Measurements from ENCODE around the gene NCAPD3.

- TF ChIP-seq PATZ1 (CRISPR knock-in tag; IDR thresholded peaks at IDR 0.05; ENCODE audit: borderline replicate concordance) (no peak), CREB5 (CRISPR knock-in tag; IDR thresholded peaks at IDR 0.05; ENCODE audit: low read depth) (no peak), ARNTL (CRISPR knock-in tag; IDR thresholded peaks at IDR 0.05; ENCODE audit: borderline replicate concordance, low read depth) (no peak), ZFP3 (CRISPR knock-in tag; IDR thresholded peaks at IDR 0.05) (no peak), OSR1 (CRISPR knock-in tag; IDR thresholded peaks at IDR 0.05) (no peak), RARB (CRISPR knock-in tag; IDR thresholded peaks at IDR 0.05) (no peak), TOX (CRISPR knock-in tag; IDR thresholded peaks at IDR 0.05; ENCODE audit: borderline replicate concordance) (no peak), SNAI2 (CRISPR knock-in tag; IDR thresholded peaks at IDR 0.05) (no peak), TSHZ2 (CRISPR knock-in tag; IDR thresholded peaks at IDR 0.05) (no peak), ZNF565 (CRISPR knock-in tag; conservative IDR thresholded peaks at IDR 0.05; ENCODE audit: low read depth) (no peak), ZFP30 (CRISPR knock-in tag; IDR thresholded peaks at IDR 0.05) (no peak), PPARA (CRISPR knock-in tag; IDR thresholded peaks at IDR 0.05; ENCODE audit: borderline replicate concordance) (no peak), BACH2 (CRISPR knock-in tag; IDR thresholded peaks at IDR 0.05; ENCODE audit: borderline replicate concordance) (no peak), TCF4 (CRISPR knock-in tag; IDR thresholded peaks at IDR 0.05; ENCODE audit: borderline replicate concordance) (no peak)
These were observed 18.0 kb downstream of the NCAPD3 start for GRCh38 chr11:134205729-134206128.
